Nephron progenitor cell (in vitro differentiated cells): Measurements from ENCODE around the gene PPT1.
"Not testable (repeated sequence)": the region's sequence is repeated elsewhere in the genome, so short reads cannot be mapped to it uniquely, and the experiment has no call there.

Experiments used
- DNase-seq: peaks from one replicate; pipeline ENCODE4 v3.0.0; 2021
- H3K27ac Mint-ChIP-seq: 2 replicates; pipeline ENCODE4 v1.8.0; 2021; ENCODE audit warnings: mild to moderate bottlenecking, moderate library complexity, mixed read lengths
- H3K27me3 Mint-ChIP-seq: 2 replicates; pipeline ENCODE4 v1.8.0; 2021; ENCODE audit warnings: mild to moderate bottlenecking, low read depth, mixed read lengths; ENCODE audit not compliant: poor library complexity
- H3K36me3 Mint-ChIP-seq: 2 replicates; pipeline ENCODE4 v1.8.0; 2021; ENCODE audit warnings: low read depth, mixed read lengths
- H3K4me1 Mint-ChIP-seq: 2 replicates; pipeline ENCODE4 v1.8.0; 2021; ENCODE audit warnings: mixed read lengths
- H3K4me3 Mint-ChIP-seq: 2 replicates; pipeline ENCODE4 v1.8.0; 2021; ENCODE audit warnings: mild to moderate bottlenecking, moderate library complexity, mixed read lengths
- H3K9me3 Mint-ChIP-seq: 2 replicates; pipeline ENCODE4 v1.8.0; 2021; ENCODE audit warnings: mild to moderate bottlenecking, moderate library complexity, mixed read lengths
- TF ChIP-seq, protein P1 (sequence below): fragments of 200-600 bp; sonication (generic); IDR thresholded peaks from 2 replicates; pipeline ENCODE4 v1.5.0; 2021; ENCODE audit warnings: antibody characterized with exemption

The PPT1 gene

GRCh38 chr1:40090652-40091355, 6.2 kb downstream of the PPT1 start:
- peaks cover 57% of the 10 kb centered on the region for H3K36me3 Mint-ChIP-seq
- TF ChIP-seq, protein P1, sequence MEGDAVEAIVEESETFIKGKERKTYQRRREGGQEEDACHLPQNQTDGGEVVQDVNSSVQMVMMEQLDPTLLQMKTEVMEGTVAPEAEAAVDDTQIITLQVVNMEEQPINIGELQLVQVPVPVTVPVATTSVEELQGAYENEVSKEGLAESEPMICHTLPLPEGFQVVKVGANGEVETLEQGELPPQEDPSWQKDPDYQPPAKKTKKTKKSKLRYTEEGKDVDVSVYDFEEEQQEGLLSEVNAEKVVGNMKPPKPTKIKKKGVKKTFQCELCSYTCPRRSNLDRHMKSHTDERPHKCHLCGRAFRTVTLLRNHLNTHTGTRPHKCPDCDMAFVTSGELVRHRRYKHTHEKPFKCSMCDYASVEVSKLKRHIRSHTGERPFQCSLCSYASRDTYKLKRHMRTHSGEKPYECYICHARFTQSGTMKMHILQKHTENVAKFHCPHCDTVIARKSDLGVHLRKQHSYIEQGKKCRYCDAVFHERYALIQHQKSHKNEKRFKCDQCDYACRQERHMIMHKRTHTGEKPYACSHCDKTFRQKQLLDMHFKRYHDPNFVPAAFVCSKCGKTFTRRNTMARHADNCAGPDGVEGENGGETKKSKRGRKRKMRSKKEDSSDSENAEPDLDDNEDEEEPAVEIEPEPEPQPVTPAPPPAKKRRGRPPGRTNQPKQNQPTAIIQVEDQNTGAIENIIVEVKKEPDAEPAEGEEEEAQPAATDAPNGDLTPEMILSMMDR: no peak
- no peak overlapping the region for H3K27ac Mint-ChIP-seq
- DNase-seq: no peak
- no peak overlapping the region for H3K4me3 Mint-ChIP-seq
- peaks cover 8% of the 10 kb centered on the region for H3K4me1 Mint-ChIP-seq
- H3K9me3 Mint-ChIP-seq: no peaks in the 10 kb centered on the region
- H3K27me3 Mint-ChIP-seq: no peaks in the 10 kb centered on the region

- not testable (repeated sequence) for H3K9me3 Mint-ChIP-seq, H3K4me3 Mint-ChIP-seq, H3K4me1 Mint-ChIP-seq, H3K27ac Mint-ChIP-seq, H3K27me3 Mint-ChIP-seq
- TF ChIP-seq, protein P1: peak; percentile 79
- peak; percentile 75 for DNase-seq
- peaks cover 61% of the 10 kb centered on the region for H3K36me3 Mint-ChIP-seq
These were observed 12.3 kb downstream of the PPT1 start for GRCh38 chr1:40084750-40085149.

DNA sequence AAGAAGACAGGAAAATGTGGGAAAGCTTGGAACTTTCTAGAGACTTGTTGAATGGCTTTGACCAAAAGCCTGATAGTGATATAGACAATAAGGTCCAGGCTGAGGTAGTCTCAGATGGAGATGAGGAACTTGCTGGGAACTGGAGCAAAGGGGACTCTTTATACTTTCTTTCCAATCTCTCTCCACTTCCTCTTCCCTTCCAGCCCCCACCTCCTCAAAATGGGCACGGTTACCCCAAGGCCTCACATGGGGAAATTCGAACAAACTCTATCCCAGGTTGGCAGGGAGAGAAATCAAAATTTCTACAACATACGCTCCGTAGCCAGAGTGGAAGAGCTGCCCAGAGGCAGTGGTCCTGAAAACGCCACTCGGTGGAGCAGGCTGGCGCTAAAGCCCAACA, 15.2 kb downstream of the PPT1 start:
- no peaks in the 10 kb centered on the region for H3K9me3 Mint-ChIP-seq
- no peaks in the 10 kb centered on the region for H3K27me3 Mint-ChIP-seq
- H3K4me1 Mint-ChIP-seq: no peaks in the 10 kb centered on the region
- peaks cover 62% of the 10 kb centered on the region for H3K36me3 Mint-ChIP-seq
- no peak overlapping the region for H3K27ac Mint-ChIP-seq
- no peak for DNase-seq
- TF ChIP-seq, protein P1: no peak
- H3K4me3 Mint-ChIP-seq: no peak overlapping the region

GRCh38 chr1:40079774-40080400, 17.2 kb downstream of the PPT1 start:
- Mint-ChIP-seq H3K27me3 (no peaks in the 10 kb centered on the region), H3K27ac (peak overlapping the region; percentile 34), H3K9me3 (no peaks in the 10 kb centered on the region), H3K4me1 (no peaks in the 10 kb centered on the region), H3K36me3 (peaks cover 60% of the 10 kb centered on the region), H3K4me3 (no peak overlapping the region)
- DNase-seq: no peak
- TF ChIP-seq, protein P1: no peak

DNA sequence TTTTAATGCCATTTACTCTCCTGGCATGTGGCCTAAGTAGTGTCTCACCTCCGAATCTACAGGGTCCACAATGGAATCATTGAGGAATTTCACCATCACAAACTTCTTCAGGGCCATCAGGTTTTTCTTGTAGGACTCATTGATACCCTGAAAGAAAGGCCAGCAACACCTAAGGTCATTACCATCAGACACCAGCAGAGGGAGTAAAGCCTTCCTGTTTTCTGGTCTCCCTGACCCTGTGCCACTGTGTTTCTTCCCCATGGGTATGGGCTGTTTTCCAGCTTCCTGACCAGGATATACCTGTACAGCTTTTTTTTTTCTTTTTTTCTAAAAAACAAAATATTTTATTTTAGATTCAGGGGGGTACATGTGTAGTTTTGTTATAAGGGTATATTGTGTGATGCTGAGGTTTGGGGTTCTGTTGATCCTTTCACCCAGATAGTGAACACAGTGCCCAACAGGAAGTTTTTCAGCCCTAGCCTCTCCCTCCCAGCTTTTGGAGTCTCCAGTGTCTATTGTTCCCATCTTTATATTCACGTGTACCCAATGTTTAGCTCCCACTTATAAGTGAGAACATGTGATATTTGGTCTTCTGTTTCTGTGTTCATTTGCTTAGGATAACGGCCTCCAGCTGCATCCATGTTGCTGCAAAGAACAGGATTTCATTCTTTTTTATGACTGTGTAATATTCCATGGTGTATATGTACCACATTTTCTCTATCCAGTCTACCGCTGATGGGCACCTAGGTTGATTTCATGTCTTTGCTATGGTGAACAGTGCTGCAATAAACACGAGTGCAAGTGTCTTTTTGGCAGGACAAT, 18.3 kb downstream of the PPT1 start:
- H3K36me3 Mint-ChIP-seq: peaks cover 64% of the 10 kb centered on the region
- H3K27me3 Mint-ChIP-seq: no peaks in the 10 kb centered on the region
- TF ChIP-seq, protein P1: peak; percentile 74
- DNase-seq: peak; percentile 51
- no peak overlapping the region for H3K4me3 Mint-ChIP-seq
- H3K27ac Mint-ChIP-seq: no peak overlapping the region
- H3K9me3 Mint-ChIP-seq: no peaks in the 10 kb centered on the region
- H3K4me1 Mint-ChIP-seq: no peaks in the 10 kb centered on the region
